HCT116 (cell line): ENCODE measurements around the gene CRADD. TPM values are rescaled to one million over a fixed set of nuclear protein-coding genes. Genes with fewer than 3 reads are reported as not detected.

ENCODE experiments used
- ATAC-seq: fragments of 200-7000 bp; cut with Tn5 transposase; 2 replicates; pipeline ENCODE4 v1.9.1; 2020; ENCODE audit warnings: mild to moderate bottlenecking, moderate library complexity
- BruUV-seq: library from RNA; stranded (reverse); fragments of 400-500 nt; replicated peaks from 2 replicates; lab custom pipeline; 2021; lab: Mats Ljungman, UMichigan
- CTCF ChIA-PET: fragments of 300-600 bp; sonication (Branson Sonifier 250); formaldehyde crosslinking; loops from one replicate; lab custom pipeline; 2021; ENCODE audit warnings: antibody characterized with exemption; lab: Charles Lee
- POLR2A ChIA-PET: fragments of 300-600, 350-600 bp; sonication (Branson Sonifier 250); formaldehyde crosslinking; loops from one replicate; lab custom pipeline; 2021; ENCODE audit warnings: antibody characterized with exemption; lab: Charles Lee
- RAD21 ChIA-PET, 2 experiments: fragments of 300-600 bp; sonication (Branson Sonifier 250); formaldehyde crosslinking; loops; one replicate each; lab custom pipeline; 2023; ENCODE audit warnings: low total read pairs in 2 of 2; ENCODE audit not compliant: uncharacterized antibody in 2 of 2, unreplicated experiment in 2 of 2, low non-redundant PET in 1 of 2; lab: Charles Lee
- DNase-seq: peaks from one replicate; pipeline ENCODE4 v3.0.0-alpha.2; 2010; ENCODE audit warnings: low read depth, low spot score
- H2AFZ ChIP-seq: fragments of 200-600 bp; shearing (Covaris generic), sonication (generic); 2 replicates; pipeline ENCODE4 v1.6.1; 2017; ENCODE audit warnings: low read depth, mixed run types, mixed read lengths, antibody characterized with exemption, low read length; ENCODE audit not compliant: poor library complexity, severe bottlenecking
- H3K27ac ChIP-seq: 2 replicates; pipeline ENCODE4 v1.5.1; 2012; ENCODE audit warnings: low read depth, low read length
- H3K27me3 ChIP-seq: fragments of 200-600 bp; sonication (generic); 2 replicates; pipeline ENCODE4 v1.6.1; 2016; ENCODE audit warnings: mixed run types, low read length, mixed read lengths; ENCODE audit not compliant: insufficient read depth
- H3K36me3 ChIP-seq, 2 experiments: fragments of 200-500 bp in 1 of 2; fragments of 200-600 bp in 1 of 2; sonication (Bioruptor generic) in 1 of 2; sonication (generic) in 1 of 2; 2 replicates each; pipeline versions ENCODE4 v1.5.1 to v1.6.1; 2014 to 2016; ENCODE audit warnings: low read length in 2 of 2, inconsistent platforms in 1 of 2, mixed read lengths in 1 of 2, mixed run types in 1 of 2; ENCODE audit not compliant: insufficient read depth in 2 of 2, control insufficient read depth in 1 of 2
- H3K4me1 ChIP-seq, 2 experiments: fragments of 200-600 bp in 1 of 2; sonication (generic) in 1 of 2; 2 replicates each; pipeline versions ENCODE4 v1.5.1 to v1.6.1; 2012 to 2017; ENCODE audit warnings: low read length in 2 of 2, inconsistent platforms in 1 of 2, mild to moderate bottlenecking in 1 of 2, mixed read lengths in 1 of 2, mixed run types in 1 of 2, moderate library complexity in 1 of 2; ENCODE audit not compliant: insufficient read depth in 2 of 2, control insufficient read depth in 1 of 2
- H3K4me2 ChIP-seq: fragments of 200-600 bp; sonication (generic); 2 replicates; pipeline ENCODE4 v1.6.1; 2017; ENCODE audit warnings: mixed run types, low read length, mixed read lengths
- H3K4me3 ChIP-seq, 2 experiments: fragments of 200-600 bp in 1 of 2; sonication (generic) in 1 of 2; replicated peaks in 1 of 2; 2 replicates each; pipeline ENCODE4 v1.5.1; 2011 to 2016; ENCODE audit warnings: low read length in 2 of 2, control low read depth in 1 of 2, low read depth in 1 of 2, mild to moderate bottlenecking in 1 of 2, mixed read lengths in 1 of 2, mixed run types in 1 of 2
- H3K79me2 ChIP-seq: fragments of 200-600 bp; sonication (generic); 2 replicates; pipeline ENCODE4 v1.6.1; 2017; ENCODE audit warnings: mild to moderate bottlenecking, mixed run types, low read length, moderate library complexity, mixed read lengths; ENCODE audit not compliant: insufficient read depth
- H3K9ac ChIP-seq: fragments of 200-600 bp; sonication (generic); 2 replicates; pipeline ENCODE4 v1.6.1; 2016; ENCODE audit warnings: low read length, mixed read lengths
- H3K9me2 ChIP-seq: fragments of 200-600 bp; sonication (generic), shearing (Covaris generic); 2 replicates; pipeline ENCODE4 v1.6.1; 2017; ENCODE audit warnings: mixed run types, mild to moderate bottlenecking, moderate library complexity; ENCODE audit not compliant: insufficient read depth
- H3K9me3 ChIP-seq, 2 experiments: fragments of 200-500 bp in 1 of 2; fragments of 200-600 bp in 1 of 2; sonication (Bioruptor generic) in 1 of 2; sonication (generic) in 1 of 2; 2 replicates each; pipeline ENCODE4 v1.6.1; 2014 to 2017; ENCODE audit warnings: low read length in 2 of 2, mixed read lengths in 2 of 2, inconsistent platforms in 1 of 2, low read depth in 1 of 2, mild to moderate bottlenecking in 1 of 2, mixed run types in 1 of 2, moderate library complexity in 1 of 2; ENCODE audit not compliant: control insufficient read depth in 1 of 2, insufficient read depth in 1 of 2
- H4K20me1 ChIP-seq: fragments of 200-600 bp; sonication (generic), shearing (Covaris generic); 2 replicates; pipeline ENCODE4 v1.6.1; 2017; ENCODE audit warnings: mixed run types, mild to moderate bottlenecking, moderate library complexity; ENCODE audit not compliant: insufficient read depth
- CBX3 ChIP-seq: IDR thresholded peaks from 2 replicates; pipeline ENCODE4 v1.6.1; 2012; ENCODE audit warnings: low read depth
- CEBPB ChIP-seq: IDR thresholded peaks from 2 replicates; pipeline ENCODE4 v1.6.1; 2012; ENCODE audit warnings: low read depth
- EGR1 ChIP-seq: IDR thresholded peaks from 2 replicates; pipeline ENCODE4 v1.6.1; 2012; ENCODE audit warnings: low read depth
- ELF1 ChIP-seq: IDR thresholded peaks from 2 replicates; pipeline ENCODE4 v1.6.1; 2012; ENCODE audit warnings: low read depth, borderline replicate concordance
- EZH2 ChIP-seq: fragments of 200-600 bp; sonication (generic); IDR thresholded peaks from 2 replicates; pipeline ENCODE4 v1.6.1; 2017; ENCODE audit warnings: antibody characterized with exemption, mixed run types
- EZH2phosphoT487 ChIP-seq: fragments of 200-600 bp; IDR thresholded peaks from 2 replicates; pipeline ENCODE4 v1.6.1; 2018; ENCODE audit warnings: antibody characterized with exemption, borderline replicate concordance
- POLR2A ChIP-seq: IDR thresholded peaks from 2 replicates; pipeline ENCODE4 v1.7.0; 2011; ENCODE audit warnings: borderline replicate concordance; ENCODE audit not compliant: insufficient read depth, insufficient read length; ENCODE audit errors: extremely low read depth
- POLR2AphosphoS5 ChIP-seq: IDR thresholded peaks from 2 replicates; pipeline ENCODE4 v1.6.1; 2011; ENCODE audit warnings: mild to moderate bottlenecking, low read depth, low read length, moderate library complexity
- RAD21 ChIP-seq: IDR thresholded peaks from 2 replicates; pipeline ENCODE4 v1.6.1; 2012; ENCODE audit warnings: low read depth, mild to moderate bottlenecking
- SIN3A ChIP-seq: IDR thresholded peaks from 2 replicates; pipeline ENCODE4 v1.6.1; 2012; ENCODE audit warnings: low read depth
- SP1 ChIP-seq: IDR thresholded peaks from 2 replicates; pipeline ENCODE4 v1.6.1; 2012; ENCODE audit warnings: low read depth
- SRF ChIP-seq: IDR thresholded peaks from 2 replicates; pipeline ENCODE4 v1.6.1; 2012; ENCODE audit warnings: low read depth
- TCF7L2 ChIP-seq: IDR thresholded peaks from 2 replicates; pipeline ENCODE4 v1.7.0; 2011; ENCODE audit warnings: borderline replicate concordance, inconsistent platforms; ENCODE audit not compliant: insufficient read depth, insufficient read length; ENCODE audit errors: extremely low read depth
- YY1 ChIP-seq: IDR thresholded peaks from 2 replicates; pipeline ENCODE4 v1.6.1; 2011; ENCODE audit warnings: low read length, low read depth, moderate library complexity, mild to moderate bottlenecking; ENCODE audit not compliant: insufficient replicate concordance; ENCODE audit errors: extremely low read depth
- ZNF274 ChIP-seq: fragments of 200-500 bp; sonication (Bioruptor generic); IDR thresholded peaks from 2 replicates; pipeline ENCODE4 v1.6.1; 2014; ENCODE audit warnings: mild to moderate bottlenecking, low read depth, low read length, inconsistent platforms
- intact Hi-C: fragments of 100-400 bp; cut with micrococcal nuclease; formaldehyde crosslinking; loops from 2 replicates; pipeline ENCODE4 v1.10.0; 2022
- total RNA-seq: library from RNA; stranded (reverse); gene quantifications from one replicate; pipeline ENCODE4 v1.2.1, GENCODE V29; 2021; ENCODE audit not compliant: unreplicated experiment
- TF ChIP-seq, protein P1 (sequence below): IDR thresholded peaks from 2 replicates; pipeline ENCODE4 v1.6.1; 2011; ENCODE audit warnings: mild to moderate bottlenecking, low read length, moderate library complexity; ENCODE audit not compliant: insufficient replicate concordance; ENCODE audit errors: extremely low read depth
- TF ChIP-seq, protein P2 (sequence below): IDR thresholded peaks from 2 replicates; pipeline ENCODE4 v1.6.1; 2012
- TF ChIP-seq, protein P3 (sequence below), 3 experiments: fragments of 200-600 bp in 1 of 3; sonication (generic) in 1 of 3; IDR thresholded peaks in 2 of 3; conservative IDR thresholded peaks in 1 of 3; 2 replicates each; pipeline ENCODE4 v1.5.1; 2012 to 2017; ENCODE audit warnings: low read depth in 2 of 3, low read length in 2 of 3, antibody characterized with exemption in 1 of 3, borderline replicate concordance in 1 of 3, control low read depth in 1 of 3, mild to moderate bottlenecking in 1 of 3, mixed read lengths in 1 of 3, mixed run types in 1 of 3, moderate library complexity in 1 of 3; ENCODE audit not compliant: insufficient read depth in 1 of 3
- TF ChIP-seq, protein P4 (sequence below): IDR thresholded peaks from 2 replicates; pipeline ENCODE4 v1.6.1; 2012; ENCODE audit warnings: low read depth
- TF ChIP-seq, protein P5 (sequence below): IDR thresholded peaks from 2 replicates; pipeline ENCODE4 v1.6.1; 2012

Gene CRADD
- total RNA-seq, 1 experiment from 2014 or later: 12.2 TPM

DNA sequence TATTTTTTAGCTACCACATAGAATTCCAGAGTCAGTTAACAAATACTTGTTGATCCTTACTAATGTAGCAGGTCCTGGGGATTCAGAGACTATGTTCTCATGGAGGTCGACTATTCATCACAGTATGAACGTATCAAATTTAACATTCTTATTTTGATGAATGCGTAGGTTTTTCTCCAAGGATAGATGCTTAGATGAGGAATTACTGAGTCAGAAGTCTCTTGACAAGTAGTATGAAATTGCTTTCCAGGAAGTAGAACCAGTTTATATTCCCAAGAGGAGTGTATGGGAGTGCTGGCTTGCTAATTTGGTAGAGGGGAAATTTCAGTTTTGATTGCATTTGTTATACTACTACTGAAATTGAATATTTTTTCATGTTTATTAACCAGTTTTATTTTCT is 42.8 kb upstream of the CRADD start:
- peaks cover 0 to 5% of the 10 kb centered on the region in 2 experiments; a peak in 2 of 4 replicates for H3K9me3 ChIP-seq
- no TSS peak for BruUV-seq
- no peak overlapping the region for H3K27ac ChIP-seq
- H3K4me3 ChIP-seq: no peak overlapping the region
- H3K79me2 ChIP-seq: no peaks in the 10 kb centered on the region
- no peak for ATAC-seq
- H3K9ac ChIP-seq: no peak overlapping the region
- no peak for DNase-seq
- H3K4me1 ChIP-seq: no peaks in the 10 kb centered on the region
- H4K20me1 ChIP-seq: no peaks in the 10 kb centered on the region
- no peaks in the 10 kb centered on the region for H3K36me3 ChIP-seq
- intact Hi-C loops: no loop called here
- H3K4me2 ChIP-seq: no peak overlapping the region
- H3K9me2 ChIP-seq: no peaks in the 10 kb centered on the region
- TF ChIP-seq, protein P1, sequence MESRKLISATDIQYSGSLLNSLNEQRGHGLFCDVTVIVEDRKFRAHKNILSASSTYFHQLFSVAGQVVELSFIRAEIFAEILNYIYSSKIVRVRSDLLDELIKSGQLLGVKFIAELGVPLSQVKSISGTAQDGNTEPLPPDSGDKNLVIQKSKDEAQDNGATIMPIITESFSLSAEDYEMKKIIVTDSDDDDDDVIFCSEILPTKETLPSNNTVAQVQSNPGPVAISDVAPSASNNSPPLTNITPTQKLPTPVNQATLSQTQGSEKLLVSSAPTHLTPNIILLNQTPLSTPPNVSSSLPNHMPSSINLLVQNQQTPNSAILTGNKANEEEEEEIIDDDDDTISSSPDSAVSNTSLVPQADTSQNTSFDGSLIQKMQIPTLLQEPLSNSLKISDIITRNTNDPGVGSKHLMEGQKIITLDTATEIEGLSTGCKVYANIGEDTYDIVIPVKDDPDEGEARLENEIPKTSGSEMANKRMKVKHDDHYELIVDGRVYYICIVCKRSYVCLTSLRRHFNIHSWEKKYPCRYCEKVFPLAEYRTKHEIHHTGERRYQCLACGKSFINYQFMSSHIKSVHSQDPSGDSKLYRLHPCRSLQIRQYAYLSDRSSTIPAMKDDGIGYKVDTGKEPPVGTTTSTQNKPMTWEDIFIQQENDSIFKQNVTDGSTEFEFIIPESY: no peak
- TF ChIP-seq POLR2A: no peak
- TF ChIP-seq SIN3A: no peak
- TF ChIP-seq CEBPB: no peak
- TF ChIP-seq YY1: no peak
- no peak for TF ChIP-seq EZH2phosphoT487
- no peak for TF ChIP-seq CBX3
- TF ChIP-seq TCF7L2: no peak
- TF ChIP-seq ELF1: no peak
- no peak for TF ChIP-seq SRF
- TF ChIP-seq, protein P2, sequence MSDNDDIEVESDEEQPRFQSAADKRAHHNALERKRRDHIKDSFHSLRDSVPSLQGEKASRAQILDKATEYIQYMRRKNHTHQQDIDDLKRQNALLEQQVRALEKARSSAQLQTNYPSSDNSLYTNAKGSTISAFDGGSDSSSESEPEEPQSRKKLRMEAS: no peak
- TF ChIP-seq, protein P3, sequence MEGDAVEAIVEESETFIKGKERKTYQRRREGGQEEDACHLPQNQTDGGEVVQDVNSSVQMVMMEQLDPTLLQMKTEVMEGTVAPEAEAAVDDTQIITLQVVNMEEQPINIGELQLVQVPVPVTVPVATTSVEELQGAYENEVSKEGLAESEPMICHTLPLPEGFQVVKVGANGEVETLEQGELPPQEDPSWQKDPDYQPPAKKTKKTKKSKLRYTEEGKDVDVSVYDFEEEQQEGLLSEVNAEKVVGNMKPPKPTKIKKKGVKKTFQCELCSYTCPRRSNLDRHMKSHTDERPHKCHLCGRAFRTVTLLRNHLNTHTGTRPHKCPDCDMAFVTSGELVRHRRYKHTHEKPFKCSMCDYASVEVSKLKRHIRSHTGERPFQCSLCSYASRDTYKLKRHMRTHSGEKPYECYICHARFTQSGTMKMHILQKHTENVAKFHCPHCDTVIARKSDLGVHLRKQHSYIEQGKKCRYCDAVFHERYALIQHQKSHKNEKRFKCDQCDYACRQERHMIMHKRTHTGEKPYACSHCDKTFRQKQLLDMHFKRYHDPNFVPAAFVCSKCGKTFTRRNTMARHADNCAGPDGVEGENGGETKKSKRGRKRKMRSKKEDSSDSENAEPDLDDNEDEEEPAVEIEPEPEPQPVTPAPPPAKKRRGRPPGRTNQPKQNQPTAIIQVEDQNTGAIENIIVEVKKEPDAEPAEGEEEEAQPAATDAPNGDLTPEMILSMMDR (IDR thresholded peaks at IDR 0.05 in 2 of 3, conservative IDR thresholded peaks at IDR 0.05 in 1 of 3; ENCODE audit: borderline replicate concordance in 1 of 3, insufficient read depth in 1 of 3, low read depth in 2 of 3, low read length in 2 of 3): no peak
- TF ChIP-seq, protein P4, sequence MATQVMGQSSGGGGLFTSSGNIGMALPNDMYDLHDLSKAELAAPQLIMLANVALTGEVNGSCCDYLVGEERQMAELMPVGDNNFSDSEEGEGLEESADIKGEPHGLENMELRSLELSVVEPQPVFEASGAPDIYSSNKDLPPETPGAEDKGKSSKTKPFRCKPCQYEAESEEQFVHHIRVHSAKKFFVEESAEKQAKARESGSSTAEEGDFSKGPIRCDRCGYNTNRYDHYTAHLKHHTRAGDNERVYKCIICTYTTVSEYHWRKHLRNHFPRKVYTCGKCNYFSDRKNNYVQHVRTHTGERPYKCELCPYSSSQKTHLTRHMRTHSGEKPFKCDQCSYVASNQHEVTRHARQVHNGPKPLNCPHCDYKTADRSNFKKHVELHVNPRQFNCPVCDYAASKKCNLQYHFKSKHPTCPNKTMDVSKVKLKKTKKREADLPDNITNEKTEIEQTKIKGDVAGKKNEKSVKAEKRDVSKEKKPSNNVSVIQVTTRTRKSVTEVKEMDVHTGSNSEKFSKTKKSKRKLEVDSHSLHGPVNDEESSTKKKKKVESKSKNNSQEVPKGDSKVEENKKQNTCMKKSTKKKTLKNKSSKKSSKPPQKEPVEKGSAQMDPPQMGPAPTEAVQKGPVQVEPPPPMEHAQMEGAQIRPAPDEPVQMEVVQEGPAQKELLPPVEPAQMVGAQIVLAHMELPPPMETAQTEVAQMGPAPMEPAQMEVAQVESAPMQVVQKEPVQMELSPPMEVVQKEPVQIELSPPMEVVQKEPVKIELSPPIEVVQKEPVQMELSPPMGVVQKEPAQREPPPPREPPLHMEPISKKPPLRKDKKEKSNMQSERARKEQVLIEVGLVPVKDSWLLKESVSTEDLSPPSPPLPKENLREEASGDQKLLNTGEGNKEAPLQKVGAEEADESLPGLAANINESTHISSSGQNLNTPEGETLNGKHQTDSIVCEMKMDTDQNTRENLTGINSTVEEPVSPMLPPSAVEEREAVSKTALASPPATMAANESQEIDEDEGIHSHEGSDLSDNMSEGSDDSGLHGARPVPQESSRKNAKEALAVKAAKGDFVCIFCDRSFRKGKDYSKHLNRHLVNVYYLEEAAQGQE: no peak
- no peak for TF ChIP-seq RAD21
- TF ChIP-seq SP1: no peak
- TF ChIP-seq POLR2AphosphoS5: no peak
- TF ChIP-seq ZNF274: no peak
- no peak for TF ChIP-seq EZH2
- TF ChIP-seq EGR1: no peak
- TF ChIP-seq, protein P5, sequence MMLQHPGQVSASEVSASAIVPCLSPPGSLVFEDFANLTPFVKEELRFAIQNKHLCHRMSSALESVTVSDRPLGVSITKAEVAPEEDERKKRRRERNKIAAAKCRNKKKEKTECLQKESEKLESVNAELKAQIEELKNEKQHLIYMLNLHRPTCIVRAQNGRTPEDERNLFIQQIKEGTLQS: no peak
- H3K27me3 ChIP-seq: no peaks in the 10 kb centered on the region; the same call in 1 of the 2 replicates
- ChIA-PET POLR2A (no interaction called here), CTCF (no interaction called here), RAD21 (no interaction called here)
- H2AFZ ChIP-seq: peak overlapping the region; percentile 2
